Measurements from ENCODE around the gene TNC. TPM values are rescaled to one million over a fixed set of nuclear protein-coding genes. Genes with fewer than 3 reads are reported as not detected.

The TNC gene
- total RNA-seq, 4 donors from 2014 or later, result 59.2 to 154 (median 99.3) TPM

DNA sequence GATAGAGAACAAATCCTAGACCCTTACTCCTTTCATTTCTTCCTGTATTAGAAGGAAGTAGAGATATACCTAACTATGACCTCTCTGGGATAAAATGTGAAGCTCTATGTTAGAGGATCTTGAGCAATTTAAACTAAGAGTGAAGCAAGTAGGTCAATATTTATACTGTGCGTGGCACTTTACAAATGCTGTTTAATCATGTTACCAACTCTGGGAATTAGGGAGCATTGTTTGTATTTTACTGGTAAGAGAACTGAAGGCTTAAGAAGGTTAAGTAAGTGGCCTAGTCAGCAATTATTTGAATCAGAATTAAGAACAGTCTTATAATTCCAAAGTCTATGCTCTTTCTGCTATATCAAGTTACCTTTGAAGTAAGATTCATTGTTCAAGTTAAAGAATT lies 12.0 kb downstream of the TNC start:
- WGBS, 2 donors, result 87% methylated on average over 1 of the region's 1 CpG
- no peaks in the 10 kb centered on the region for H3K27me3 ChIP-seq
- H3K4me3 ChIP-seq, result no peak overlapping the region
- TF ChIP-seq, protein P1, sequence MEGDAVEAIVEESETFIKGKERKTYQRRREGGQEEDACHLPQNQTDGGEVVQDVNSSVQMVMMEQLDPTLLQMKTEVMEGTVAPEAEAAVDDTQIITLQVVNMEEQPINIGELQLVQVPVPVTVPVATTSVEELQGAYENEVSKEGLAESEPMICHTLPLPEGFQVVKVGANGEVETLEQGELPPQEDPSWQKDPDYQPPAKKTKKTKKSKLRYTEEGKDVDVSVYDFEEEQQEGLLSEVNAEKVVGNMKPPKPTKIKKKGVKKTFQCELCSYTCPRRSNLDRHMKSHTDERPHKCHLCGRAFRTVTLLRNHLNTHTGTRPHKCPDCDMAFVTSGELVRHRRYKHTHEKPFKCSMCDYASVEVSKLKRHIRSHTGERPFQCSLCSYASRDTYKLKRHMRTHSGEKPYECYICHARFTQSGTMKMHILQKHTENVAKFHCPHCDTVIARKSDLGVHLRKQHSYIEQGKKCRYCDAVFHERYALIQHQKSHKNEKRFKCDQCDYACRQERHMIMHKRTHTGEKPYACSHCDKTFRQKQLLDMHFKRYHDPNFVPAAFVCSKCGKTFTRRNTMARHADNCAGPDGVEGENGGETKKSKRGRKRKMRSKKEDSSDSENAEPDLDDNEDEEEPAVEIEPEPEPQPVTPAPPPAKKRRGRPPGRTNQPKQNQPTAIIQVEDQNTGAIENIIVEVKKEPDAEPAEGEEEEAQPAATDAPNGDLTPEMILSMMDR (IDR thresholded peaks at IDR 0.05), result no peak
- TF ChIP-seq EP300 (IDR thresholded peaks at IDR 0.05), result no peak
- TF ChIP-seq POLR2A (IDR thresholded peaks at IDR 0.05), result no peak
- peaks cover 0 to 24% (median 7%) of the 10 kb centered on the region in 4 donors for H3K4me1 ChIP-seq
- H3K9me3 ChIP-seq, result no peaks in the 10 kb centered on the region
- no peak for DNase-seq (ENCODE audit: low spot score in 2 of 2)
- no peaks in the 10 kb centered on the region for H3K36me3 ChIP-seq
- peak overlapping the region in 2 of 4 donors; percentile 35 to 44 for H3K27ac ChIP-seq

- no peak for DNase-seq (ENCODE audit: low spot score in 2 of 2)
- 44 to 62% methylated on average over 4 of the region's 4 CpGs for WGBS, 2 donors
- Histone ChIP-seq H3K36me3 (no peaks in the 10 kb centered on the region), H3K4me1 (peaks cover 0 to 29% (median 8%) of the 10 kb centered on the region in 4 donors), H3K27ac (no peak overlapping the region), H3K9me3 (no peaks in the 10 kb centered on the region), H3K27me3 (no peaks in the 10 kb centered on the region), H3K4me3 (no peak overlapping the region)
- no peak for TF ChIP-seq POLR2A (IDR thresholded peaks at IDR 0.05)
- no peak for TF ChIP-seq EP300 (IDR thresholded peaks at IDR 0.05)
- TF ChIP-seq, protein P1 (IDR thresholded peaks at IDR 0.05), result no peak
These were observed 13.0 kb downstream of the TNC start for GRCh38 chr9:115104908-115105307.

- Histone ChIP-seq H3K9me3 (no peaks in the 10 kb centered on the region), H3K4me3 (no peak overlapping the region), H3K27me3 (no peaks in the 10 kb centered on the region), H3K4me1 (peaks cover 0 to 39% (median 11%) of the 10 kb centered on the region in 4 donors), H3K27ac (peak overlapping the region in 2 of 4 donors; percentile 1 to 46), H3K36me3 (no peaks in the 10 kb centered on the region)
- WGBS, 2 donors, result 57 to 62% methylated on average over 3 of the region's 3 CpGs
- no peak for DNase-seq (ENCODE audit: low spot score in 2 of 2)
- TF ChIP-seq, protein P1 (IDR thresholded peaks at IDR 0.05), result no peak
- no peak for TF ChIP-seq POLR2A (IDR thresholded peaks at IDR 0.05)
These were observed 14.0 kb downstream of the TNC start for GRCh38 chr9:115103746-115104477.

DNA sequence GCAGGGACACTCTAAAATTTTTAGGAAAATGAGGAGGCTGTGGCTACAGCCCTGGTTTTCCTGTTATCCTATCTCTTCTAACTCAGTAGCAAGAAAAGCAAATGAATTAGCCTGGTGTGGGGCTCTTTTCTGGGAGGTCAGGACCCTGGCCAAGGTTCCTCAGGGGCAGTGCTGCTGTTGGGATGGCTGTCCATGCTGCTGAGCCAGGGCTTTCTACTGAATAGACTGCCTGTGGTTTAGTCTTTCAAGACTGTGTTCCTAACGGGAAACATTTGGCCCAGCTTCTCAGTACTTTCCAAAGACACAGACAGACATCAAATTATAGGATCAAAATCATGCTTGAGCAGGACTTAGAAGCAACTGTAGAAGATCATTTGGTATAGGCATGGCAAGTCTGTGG lies 18.1 kb downstream of the TNC start:
- H3K36me3 ChIP-seq, result no peaks in the 10 kb centered on the region
- no peaks in the 10 kb centered on the region for H3K27me3 ChIP-seq
- DNase-seq (ENCODE audit: low spot score in 2 of 2), result no peak
- H3K4me1 ChIP-seq, result peaks cover 0 to 35% (median 10%) of the 10 kb centered on the region in 4 donors
- no peaks in the 10 kb centered on the region for H3K9me3 ChIP-seq
- no peak for TF ChIP-seq EP300 (IDR thresholded peaks at IDR 0.05)
- TF ChIP-seq, protein P1 (IDR thresholded peaks at IDR 0.05), result no peak
- TF ChIP-seq POLR2A (IDR thresholded peaks at IDR 0.05), result no peak
- no peak overlapping the region for H3K4me3 ChIP-seq
- 8 to 40% methylated on average over 1 of the region's 1 CpG for WGBS, 2 donors
- H3K27ac ChIP-seq, result peak overlapping the region in 2 of 4 donors; percentile 27 to 79

DNA sequence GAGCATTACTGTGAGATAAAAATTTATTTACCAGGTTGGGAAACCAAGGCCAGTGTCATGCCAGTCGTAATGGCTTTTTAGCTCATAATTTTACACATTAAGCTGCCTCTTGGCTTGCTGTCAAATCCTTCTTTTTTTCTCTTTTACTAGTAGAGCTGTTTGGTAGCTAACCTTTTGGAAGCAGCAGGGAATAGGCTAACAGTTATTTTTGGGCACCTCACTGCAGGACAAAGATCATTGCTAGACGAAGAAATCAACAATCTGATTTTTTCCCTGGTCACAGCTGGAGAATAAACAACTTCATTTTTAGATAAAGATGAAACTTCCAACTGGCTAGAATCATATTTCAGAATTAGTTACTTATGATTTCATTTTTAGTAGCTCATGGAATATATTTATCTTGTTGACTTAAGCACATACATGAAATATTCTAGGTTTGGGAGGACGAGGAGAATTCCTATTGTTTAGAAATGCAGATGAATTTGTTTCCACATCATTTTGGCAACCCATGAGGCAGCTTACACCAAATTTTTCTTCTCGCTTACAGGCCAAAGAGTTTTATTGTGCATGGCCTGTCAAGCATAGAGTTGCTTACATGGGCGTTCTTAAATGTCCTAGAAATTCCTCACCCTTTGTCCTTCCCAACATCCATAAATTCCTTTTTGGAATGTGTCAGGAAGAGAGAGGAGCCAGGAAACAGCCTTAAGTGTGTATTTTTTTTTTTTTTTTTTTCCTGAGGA lies 19.6 kb downstream of the TNC start:
- Histone ChIP-seq H3K27ac (peak overlapping the region in 1 of 4 donors; percentile 79), H3K9me3 (no peaks in the 10 kb centered on the region), H3K36me3 (no peaks in the 10 kb centered on the region), H3K4me1 (peaks cover 0 to 25% (median 10%) of the 10 kb centered on the region in 4 donors), H3K27me3 (no peaks in the 10 kb centered on the region), H3K4me3 (no peak overlapping the region)
- 21 to 25% methylated on average over 5 of the region's 5 CpGs for WGBS, 2 donors
- TF ChIP-seq EP300 (IDR thresholded peaks at IDR 0.05) (no peak), POLR2A (IDR thresholded peaks at IDR 0.05) (no peak)
- TF ChIP-seq, protein P1 (IDR thresholded peaks at IDR 0.05), result no peak
- no peak for DNase-seq (ENCODE audit: low spot score in 2 of 2)
